ENCODE results near the gene C1QTNF4. TPM values are rescaled to one million over a fixed set of nuclear protein-coding genes. Genes with fewer than 3 reads are reported as not detected.

Gene C1QTNF4
- total and polyA plus RNA-seq, 4 donors: 0.40 to 1.8 (median 1.1) TPM

DNA sequence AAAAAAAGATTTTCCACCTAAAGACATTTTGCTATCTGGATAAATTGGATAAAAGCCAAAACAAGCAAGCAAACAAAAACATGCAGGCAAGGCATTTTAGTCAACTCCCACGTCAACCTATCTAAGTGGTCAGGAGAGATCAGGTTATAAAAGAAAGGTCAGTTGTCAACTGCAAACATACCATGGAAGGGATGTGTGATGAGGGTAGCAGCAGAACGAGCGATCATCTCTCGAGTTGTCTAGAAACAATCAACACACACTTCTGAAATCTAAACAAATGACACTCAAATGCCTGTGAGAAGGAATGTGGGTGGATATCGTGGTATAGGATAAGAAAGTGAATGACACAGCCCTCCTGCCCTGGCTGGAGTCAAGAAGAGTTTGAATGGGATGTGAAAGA, 37.3 kb upstream of the C1QTNF4 start:
- Histone ChIP-seq H3K9me3 (ENCODE audit: control insufficient read depth in 4 of 4, insufficient read depth in 3 of 4, low read length in 3 of 4) (no peaks in the 10 kb centered on the region), H3K9ac (ENCODE audit: insufficient read depth in 1 of 2, low read length in 2 of 2) (no peak overlapping the region), H3K4me3 (no peak overlapping the region), H3K4me1 (ENCODE audit: control insufficient read depth in 5 of 5, insufficient read depth in 5 of 5, low read length in 5 of 5) (no peaks in the 10 kb centered on the region), H3K27me3 (ENCODE audit: control insufficient read depth in 3 of 3, insufficient read depth in 3 of 3, low read length in 2 of 3) (no peaks in the 10 kb centered on the region), H3K27ac (ENCODE audit: low read depth in 1 of 2, low read length in 1 of 2) (no peak overlapping the region), H3K36me3 (ENCODE audit: control insufficient read depth in 4 of 4, insufficient read depth in 4 of 4, low read length in 4 of 4) (peaks cover 16 to 48% (median 29%) of the 10 kb centered on the region in 4 donors)
- ATAC-seq (ENCODE audit: insufficient read depth, low FRiP score): no peak
- TF ChIP-seq, protein P1, sequence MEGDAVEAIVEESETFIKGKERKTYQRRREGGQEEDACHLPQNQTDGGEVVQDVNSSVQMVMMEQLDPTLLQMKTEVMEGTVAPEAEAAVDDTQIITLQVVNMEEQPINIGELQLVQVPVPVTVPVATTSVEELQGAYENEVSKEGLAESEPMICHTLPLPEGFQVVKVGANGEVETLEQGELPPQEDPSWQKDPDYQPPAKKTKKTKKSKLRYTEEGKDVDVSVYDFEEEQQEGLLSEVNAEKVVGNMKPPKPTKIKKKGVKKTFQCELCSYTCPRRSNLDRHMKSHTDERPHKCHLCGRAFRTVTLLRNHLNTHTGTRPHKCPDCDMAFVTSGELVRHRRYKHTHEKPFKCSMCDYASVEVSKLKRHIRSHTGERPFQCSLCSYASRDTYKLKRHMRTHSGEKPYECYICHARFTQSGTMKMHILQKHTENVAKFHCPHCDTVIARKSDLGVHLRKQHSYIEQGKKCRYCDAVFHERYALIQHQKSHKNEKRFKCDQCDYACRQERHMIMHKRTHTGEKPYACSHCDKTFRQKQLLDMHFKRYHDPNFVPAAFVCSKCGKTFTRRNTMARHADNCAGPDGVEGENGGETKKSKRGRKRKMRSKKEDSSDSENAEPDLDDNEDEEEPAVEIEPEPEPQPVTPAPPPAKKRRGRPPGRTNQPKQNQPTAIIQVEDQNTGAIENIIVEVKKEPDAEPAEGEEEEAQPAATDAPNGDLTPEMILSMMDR (IDR thresholded peaks at IDR 0.05; ENCODE audit: control extremely low read depth, extremely low read depth): no peak
- 60 to 71% methylated on average over 5 of the region's 5 CpGs for WGBS, 2 donors
- no peak for DNase-seq

DNA sequence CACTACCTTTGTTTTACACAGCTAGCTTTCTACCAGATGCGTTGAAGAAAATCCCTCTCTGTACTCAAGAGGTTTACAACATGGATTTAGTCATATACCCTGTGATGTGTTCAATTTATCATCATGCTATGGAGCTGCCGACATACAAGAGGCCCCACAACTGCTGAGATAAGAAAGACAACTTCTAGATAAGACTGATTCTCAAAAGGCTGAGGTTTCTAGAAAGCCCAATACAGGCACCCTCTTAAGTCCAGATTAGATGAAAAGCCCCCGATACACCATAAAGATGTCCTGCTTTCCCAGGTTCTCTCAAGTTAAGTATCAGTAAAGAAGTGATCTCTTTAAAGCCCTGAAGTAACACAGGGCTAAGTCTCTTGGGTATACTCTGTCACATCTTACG, 33.8 kb upstream of the C1QTNF4 start:
- TF ChIP-seq, protein P1 (IDR thresholded peaks at IDR 0.05; ENCODE audit: control extremely low read depth, extremely low read depth): no peak
- no peak overlapping the region for H3K4me3 ChIP-seq
- H3K9me3 ChIP-seq (ENCODE audit: control insufficient read depth in 4 of 4, insufficient read depth in 3 of 4, low read length in 3 of 4): no peaks in the 10 kb centered on the region
- no peak for ATAC-seq (ENCODE audit: insufficient read depth, low FRiP score)
- H3K27ac ChIP-seq (ENCODE audit: low read depth in 1 of 2, low read length in 1 of 2): no peak overlapping the region
- no peak overlapping the region for H3K9ac ChIP-seq (ENCODE audit: insufficient read depth in 1 of 2, low read length in 2 of 2)
- 88 to 93% methylated on average over 4 of the region's 4 CpGs for WGBS, 2 donors
- no peak for DNase-seq
- no peaks in the 10 kb centered on the region for H3K27me3 ChIP-seq (ENCODE audit: control insufficient read depth in 3 of 3, insufficient read depth in 3 of 3, low read length in 2 of 3)
- H3K4me1 ChIP-seq (ENCODE audit: control insufficient read depth in 5 of 5, insufficient read depth in 5 of 5, low read length in 5 of 5): no peaks in the 10 kb centered on the region
- H3K36me3 ChIP-seq (ENCODE audit: control insufficient read depth in 4 of 4, insufficient read depth in 4 of 4, low read length in 4 of 4): peaks cover 25 to 45% (median 31%) of the 10 kb centered on the region in 4 donors

DNA sequence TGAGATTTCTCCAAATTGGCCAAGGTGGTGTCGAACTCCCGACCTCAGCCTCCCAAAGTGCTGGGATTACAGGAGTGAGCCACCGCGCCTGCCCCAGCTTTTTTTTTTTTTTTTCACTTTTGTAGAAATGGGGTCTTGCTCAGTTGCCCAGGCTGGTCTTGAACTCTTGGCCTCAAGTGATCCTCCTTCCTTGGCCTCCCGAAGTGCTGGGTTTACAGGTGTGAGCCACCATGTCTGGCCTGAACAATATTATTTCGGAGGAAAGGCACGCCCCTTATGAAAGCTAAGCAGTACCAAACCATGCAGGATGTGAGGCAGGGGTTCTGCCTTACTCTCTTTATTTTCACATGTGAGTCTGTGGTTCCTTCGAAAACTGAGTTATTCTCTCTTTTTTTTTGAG, 32.0 kb upstream of the C1QTNF4 start:
- Histone ChIP-seq H3K9me3 (ENCODE audit: control insufficient read depth in 4 of 4, insufficient read depth in 3 of 4, low read length in 3 of 4) (no peaks in the 10 kb centered on the region), H3K27ac (ENCODE audit: low read depth in 1 of 2, low read length in 1 of 2) (no peak overlapping the region), H3K4me3 (no peak overlapping the region), H3K27me3 (ENCODE audit: control insufficient read depth in 3 of 3, insufficient read depth in 3 of 3, low read length in 2 of 3) (no peaks in the 10 kb centered on the region), H3K4me1 (ENCODE audit: control insufficient read depth in 5 of 5, insufficient read depth in 5 of 5, low read length in 5 of 5) (no peaks in the 10 kb centered on the region), H3K9ac (ENCODE audit: insufficient read depth in 1 of 2, low read length in 2 of 2) (no peak overlapping the region), H3K36me3 (ENCODE audit: control insufficient read depth in 4 of 4, insufficient read depth in 4 of 4, low read length in 4 of 4) (peaks cover 32 to 55% (median 36%) of the 10 kb centered on the region in 4 donors)
- TF ChIP-seq, protein P1 (IDR thresholded peaks at IDR 0.05; ENCODE audit: control extremely low read depth, extremely low read depth): no peak
- WGBS, 2 donors: 94 to 98% methylated on average over 8 of the region's 8 CpGs
- ATAC-seq (ENCODE audit: insufficient read depth, low FRiP score) (no peak), DNase-seq (no peak)

DNA sequence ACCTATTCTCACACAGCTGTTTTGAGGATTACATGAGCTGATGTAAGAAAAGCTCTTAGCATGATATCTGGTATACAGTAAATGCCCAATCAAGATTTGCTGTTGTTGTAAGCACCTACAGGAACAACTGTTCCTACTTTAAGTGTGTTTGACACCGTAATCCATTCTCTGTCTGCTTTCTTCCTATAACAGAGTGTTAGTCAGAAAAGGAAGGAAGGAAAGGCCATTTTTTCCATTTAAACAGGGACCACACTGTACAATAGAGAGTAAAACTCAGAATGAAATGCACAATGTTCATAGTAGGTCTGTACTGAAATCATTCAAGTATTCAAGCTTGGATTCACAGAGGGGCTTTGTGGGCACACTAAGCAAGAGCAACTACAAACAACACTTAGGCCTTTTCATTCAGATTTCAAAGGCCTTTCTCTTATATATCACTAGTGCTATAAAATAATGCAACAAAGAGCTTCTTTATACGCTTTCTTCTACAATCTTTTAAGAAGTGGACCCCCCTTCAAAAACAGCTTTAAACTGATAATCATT, 26.7 kb upstream of the C1QTNF4 start:
- no peak overlapping the region for H3K27ac ChIP-seq (ENCODE audit: low read depth in 1 of 2, low read length in 1 of 2)
- TF ChIP-seq, protein P1 (IDR thresholded peaks at IDR 0.05; ENCODE audit: control extremely low read depth, extremely low read depth): no peak
- H3K4me3 ChIP-seq: no peak overlapping the region
- no peaks in the 10 kb centered on the region for H3K27me3 ChIP-seq (ENCODE audit: control insufficient read depth in 3 of 3, insufficient read depth in 3 of 3, low read length in 2 of 3)
- H3K9me3 ChIP-seq (ENCODE audit: control insufficient read depth in 4 of 4, insufficient read depth in 3 of 4, low read length in 3 of 4): no peaks in the 10 kb centered on the region
- no peak overlapping the region for H3K9ac ChIP-seq (ENCODE audit: insufficient read depth in 1 of 2, low read length in 2 of 2)
- peaks cover 21 to 27% (median 25%) of the 10 kb centered on the region in 4 donors for H3K36me3 ChIP-seq (ENCODE audit: control insufficient read depth in 4 of 4, insufficient read depth in 4 of 4, low read length in 4 of 4)
- WGBS, 2 donors: 89 to 92% methylated on average over 2 of the region's 2 CpGs
- no peak for DNase-seq
- H3K4me1 ChIP-seq (ENCODE audit: control insufficient read depth in 5 of 5, insufficient read depth in 5 of 5, low read length in 5 of 5): no peaks in the 10 kb centered on the region
- no peak for ATAC-seq (ENCODE audit: insufficient read depth, low FRiP score)
